Keratinocyte (primary cell): ENCODE data around the gene KDR. TPM values are rescaled to one million over a fixed set of nuclear protein-coding genes. Genes with fewer than 3 reads are reported as not detected.

Source experiments
- DNase-seq: peaks from one replicate; pipeline ENCODE4 v3.0.0-alpha.2; 2011; ENCODE audit warnings: low read depth, missing footprints, low spot score
- FAIRE-seq: peaks from 2 replicates; lab custom pipeline; 2011; peaks lifted over from hg19 to GRCh38; lab: Jason Lieb, UNC
- H2AFZ ChIP-seq: 2 replicates; pipeline ENCODE4 v1.6.0; 2012; ENCODE audit warnings: low read length, control low read depth, inconsistent platforms; ENCODE audit not compliant: control insufficient read depth
- H3K27ac ChIP-seq: 2 replicates; pipeline ENCODE4 v1.5.1; 2011; ENCODE audit warnings: low read length; ENCODE audit not compliant: control insufficient read depth, insufficient read depth
- H3K27me3 ChIP-seq: 3 replicates; pipeline ENCODE4 v1.6.0; 2011; ENCODE audit warnings: low read length; ENCODE audit not compliant: control insufficient read depth, insufficient read depth; ENCODE audit errors: extremely low read depth
- H3K36me3 ChIP-seq, 2 experiments: 2 replicates in 1 of 2; 3 replicates in 1 of 2; pipeline ENCODE4 v1.5.1; 2011; ENCODE audit warnings: low read length in 2 of 2, mild to moderate bottlenecking in 1 of 2; ENCODE audit not compliant: control insufficient read depth in 2 of 2, insufficient read depth in 2 of 2; ENCODE audit errors: extremely low read depth in 1 of 2
- H3K4me1 ChIP-seq: 3 replicates; pipeline ENCODE4 v1.5.1; 2011; ENCODE audit warnings: low read length; ENCODE audit not compliant: control insufficient read depth, insufficient read depth; ENCODE audit errors: extremely low read depth
- H3K4me2 ChIP-seq: 3 replicates; pipeline ENCODE4 v1.6.0; 2011; ENCODE audit warnings: low read depth, low read length; ENCODE audit not compliant: control insufficient read depth, insufficient read depth; ENCODE audit errors: extremely low read depth
- H3K4me3 ChIP-seq, 3 experiments: fragments of 200-600 bp in 1 of 3; sonication (generic) in 1 of 3; 2 replicates in 2 of 3; 3 replicates in 1 of 3; pipeline ENCODE4 v1.5.1; 2011 to 2016; ENCODE audit warnings: low read length in 3 of 3, mild to moderate bottlenecking in 3 of 3, control low read depth in 2 of 3, inconsistent platforms in 1 of 3, low read depth in 1 of 3, mixed read lengths in 1 of 3, mixed run types in 1 of 3, moderate library complexity in 1 of 3; ENCODE audit not compliant: control insufficient read depth in 2 of 3, insufficient read depth in 2 of 3; ENCODE audit errors: extremely low read depth in 1 of 3
- H3K79me2 ChIP-seq: 2 replicates; pipeline ENCODE4 v1.6.0; 2012; ENCODE audit warnings: low read length; ENCODE audit not compliant: control insufficient read depth, insufficient read depth
- H3K9ac ChIP-seq: 3 replicates; pipeline ENCODE4 v1.6.0; 2011; ENCODE audit warnings: low read length; ENCODE audit not compliant: control insufficient read depth, insufficient read depth; ENCODE audit errors: extremely low read depth
- H3K9me1 ChIP-seq: 3 replicates; pipeline ENCODE4 v1.6.0; 2011; ENCODE audit warnings: low read length; ENCODE audit not compliant: control insufficient read depth, insufficient read depth; ENCODE audit errors: extremely low read depth
- H3K9me3 ChIP-seq: 2 replicates; pipeline ENCODE4 v1.5.1; 2012; ENCODE audit warnings: low read depth, low read length; ENCODE audit not compliant: control insufficient read depth
- H4K20me1 ChIP-seq: 3 replicates; pipeline ENCODE4 v1.6.0; 2011; ENCODE audit warnings: low read length; ENCODE audit not compliant: control insufficient read depth, insufficient read depth; ENCODE audit errors: extremely low read depth
- EZH2 ChIP-seq: IDR thresholded peaks from one replicate; pipeline ENCODE4 v1.6.1; 2012; ENCODE audit warnings: inconsistent platforms, mild to moderate bottlenecking, low read length, moderate library complexity
- dilution Hi-C: fragments of 300-500 bp; cut with MboI; formaldehyde crosslinking; loops from one replicate; pipeline ENCODE4 v1.7.0; 2020; ENCODE audit warnings: low sequenced_read_pairs; ENCODE audit not compliant: extremely low pct_ligation_motif_present
- polyA plus RNA-seq, 5 experiments: library from polyadenylated mRNA; depleted of rRNA in 3 of 5; stranded (reverse) in 3 of 5; stranded (forward) in 1 of 5; unstranded in 1 of 5; fragments of >200 nt; gene quantifications; 1 replicate in 1 of 5; 2 replicates in 3 of 5; 3 replicates in 1 of 5; pipeline versions ENCODE4 v1.2.1 to v1.2.3, GENCODE V29; 2011 to 2012; ENCODE audit warnings: missing spikeins in 2 of 5, low read depth in 1 of 5, low replicate concordance in 1 of 5
- TF ChIP-seq, protein P1 (sequence below), 3 experiments: IDR thresholded peaks in 1 of 3; conservative IDR thresholded peaks in 1 of 3; optimal IDR thresholded peaks in 1 of 3; 2 replicates in 2 of 3; 3 replicates in 1 of 3; pipeline versions ENCODE3 to v1.5.1; 2011; ENCODE audit warnings: low read length in 3 of 3, mild to moderate bottlenecking in 3 of 3, moderate library complexity in 2 of 3, control low read depth in 1 of 3, inconsistent platforms in 1 of 3; ENCODE audit not compliant: insufficient read depth in 2 of 3; ENCODE audit errors: extremely low read depth in 1 of 3

KDR gene
- polyA plus RNA-seq, 1 donor (not counting 4 experiments of a cell fraction or from before 2014, with no cell fraction given): not detected

DNA sequence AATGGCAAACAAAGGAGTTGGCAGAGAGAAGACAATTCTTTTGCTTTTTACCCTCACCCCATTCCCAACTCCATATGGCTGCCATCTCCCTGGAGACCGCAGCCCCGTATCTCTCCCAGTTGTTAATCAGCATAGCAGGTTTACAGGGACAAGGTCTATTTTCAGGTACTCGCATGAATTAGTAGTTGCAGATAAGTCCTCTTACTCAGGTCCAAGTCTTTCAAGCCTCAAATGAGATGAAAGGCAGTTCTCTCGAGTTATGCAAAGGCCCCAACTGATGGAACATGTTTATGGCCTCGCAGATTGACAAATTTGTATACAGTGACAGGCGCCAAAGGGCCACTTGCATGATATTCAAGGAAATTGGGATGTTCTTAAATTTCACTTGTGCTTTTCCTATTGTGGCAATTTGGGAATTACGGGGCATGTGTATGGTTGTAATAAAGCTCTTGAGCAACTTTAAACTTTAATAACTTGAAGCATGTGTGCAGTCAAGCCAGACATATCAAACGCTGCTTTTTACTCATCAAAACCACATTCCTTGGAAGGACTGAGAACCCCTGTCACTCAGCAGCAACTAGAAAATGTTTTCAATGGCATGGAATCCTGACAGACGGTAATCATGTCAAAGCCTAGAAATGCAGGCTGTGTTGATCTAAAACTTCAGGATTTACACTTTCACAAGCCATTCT is 45.1 kb downstream of the KDR start:
- dilution Hi-C loops: no loop called here
- no peak overlapping the region for H3K27ac ChIP-seq
- H3K9ac ChIP-seq: no peak overlapping the region
- H3K9me1 ChIP-seq: no peaks in the 10 kb centered on the region
- H4K20me1 ChIP-seq: no peaks in the 10 kb centered on the region
- H3K79me2 ChIP-seq: no peaks in the 10 kb centered on the region
- H3K9me3 ChIP-seq: no peaks in the 10 kb centered on the region
- FAIRE-seq (no peak), DNase-seq (no peak)
- no peak overlapping the region for H3K4me2 ChIP-seq
- H3K4me3 ChIP-seq: no peak overlapping the region
- no peaks in the 10 kb centered on the region for H3K4me1 ChIP-seq
- H3K36me3 ChIP-seq: no peaks in the 10 kb centered on the region
- peaks cover 7% of the 10 kb centered on the region for H3K27me3 ChIP-seq
- TF ChIP-seq, protein P1, sequence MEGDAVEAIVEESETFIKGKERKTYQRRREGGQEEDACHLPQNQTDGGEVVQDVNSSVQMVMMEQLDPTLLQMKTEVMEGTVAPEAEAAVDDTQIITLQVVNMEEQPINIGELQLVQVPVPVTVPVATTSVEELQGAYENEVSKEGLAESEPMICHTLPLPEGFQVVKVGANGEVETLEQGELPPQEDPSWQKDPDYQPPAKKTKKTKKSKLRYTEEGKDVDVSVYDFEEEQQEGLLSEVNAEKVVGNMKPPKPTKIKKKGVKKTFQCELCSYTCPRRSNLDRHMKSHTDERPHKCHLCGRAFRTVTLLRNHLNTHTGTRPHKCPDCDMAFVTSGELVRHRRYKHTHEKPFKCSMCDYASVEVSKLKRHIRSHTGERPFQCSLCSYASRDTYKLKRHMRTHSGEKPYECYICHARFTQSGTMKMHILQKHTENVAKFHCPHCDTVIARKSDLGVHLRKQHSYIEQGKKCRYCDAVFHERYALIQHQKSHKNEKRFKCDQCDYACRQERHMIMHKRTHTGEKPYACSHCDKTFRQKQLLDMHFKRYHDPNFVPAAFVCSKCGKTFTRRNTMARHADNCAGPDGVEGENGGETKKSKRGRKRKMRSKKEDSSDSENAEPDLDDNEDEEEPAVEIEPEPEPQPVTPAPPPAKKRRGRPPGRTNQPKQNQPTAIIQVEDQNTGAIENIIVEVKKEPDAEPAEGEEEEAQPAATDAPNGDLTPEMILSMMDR (optimal IDR thresholded peaks at IDR 0.05 in 1 of 3, IDR thresholded peaks at IDR 0.05 in 1 of 3, conservative IDR thresholded peaks at IDR 0.05 in 1 of 3; ENCODE audit: extremely low read depth in 1 of 3, insufficient read depth in 2 of 3, low read length in 3 of 3): no peak
- TF ChIP-seq EZH2: no peak
- no peak overlapping the region for H2AFZ ChIP-seq

DNA sequence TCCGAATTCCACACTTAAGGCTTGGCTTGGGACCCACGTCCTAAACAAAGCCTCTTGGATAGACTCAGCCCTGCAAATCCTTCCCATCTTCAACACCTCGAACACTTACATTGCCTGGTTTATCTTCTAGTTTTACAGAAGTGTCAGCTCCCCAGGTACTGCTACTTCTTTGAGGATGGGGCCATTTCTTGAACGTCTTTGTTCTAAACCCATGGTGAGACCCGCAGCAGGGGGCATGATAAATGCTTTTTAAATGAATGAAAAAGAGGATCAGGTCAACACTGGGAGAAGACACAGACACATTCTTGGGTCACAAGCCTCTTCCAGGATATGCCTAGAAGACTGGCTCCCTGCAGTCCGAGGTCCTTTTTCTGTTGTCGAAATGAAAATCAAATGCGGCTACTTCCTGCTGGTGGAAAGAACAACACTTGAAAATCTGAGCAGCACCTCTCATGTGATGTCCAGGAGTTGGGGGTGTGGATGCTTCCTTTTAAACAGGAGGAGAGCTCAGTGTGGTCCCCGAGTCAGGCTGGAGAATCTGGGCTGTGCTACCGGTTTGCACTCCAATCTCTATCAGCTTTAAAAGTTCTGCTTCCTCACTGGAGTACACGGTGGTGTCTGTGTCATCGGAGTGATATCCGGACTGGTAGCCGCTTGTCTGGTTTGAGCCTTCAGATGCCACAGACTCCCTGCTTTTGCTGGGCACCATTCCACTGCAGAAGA is 45.8 kb downstream of the KDR start:
- TF ChIP-seq, protein P1 (optimal IDR thresholded peaks at IDR 0.05 in 1 of 3, IDR thresholded peaks at IDR 0.05 in 1 of 3, conservative IDR thresholded peaks at IDR 0.05 in 1 of 3; ENCODE audit: extremely low read depth in 1 of 3, insufficient read depth in 2 of 3, low read length in 3 of 3): no peak
- TF ChIP-seq EZH2: no peak
- Histone ChIP-seq H3K4me2 (no peak overlapping the region), H4K20me1 (no peaks in the 10 kb centered on the region), H3K9me1 (no peaks in the 10 kb centered on the region), H3K9ac (no peak overlapping the region), H3K36me3 (no peaks in the 10 kb centered on the region), H3K9me3 (no peaks in the 10 kb centered on the region), H3K4me1 (no peaks in the 10 kb centered on the region), H2AFZ (no peak overlapping the region), H3K27me3 (peaks cover 7% of the 10 kb centered on the region), H3K4me3 (no peak overlapping the region), H3K79me2 (no peaks in the 10 kb centered on the region), H3K27ac (no peak overlapping the region)
- DNase-seq (no peak), FAIRE-seq (no peak)
- dilution Hi-C loops: no loop called here
